DOHH2 (cell line): ENCODE results near the gene SLK.

ENCODE experiments used
- CTCF ChIP-seq: fragments of 200-600 bp; sonication (generic); IDR thresholded peaks from one replicate; pipeline ENCODE4 v1.5.1; 2014; ENCODE audit warnings: antibody characterized with exemption, mild to moderate bottlenecking, low read depth, low read length; ENCODE audit not compliant: poor library complexity, severe bottlenecking
- EZH2phosphoT487 ChIP-seq: fragments of 200-600 bp; sonication (generic); IDR thresholded peaks from 2 replicates; pipeline ENCODE4 v1.6.1; 2017; ENCODE audit warnings: borderline replicate concordance, mild to moderate bottlenecking, antibody characterized with exemption, low read length, moderate library complexity, mixed read lengths

- no peak for TF ChIP-seq CTCF
- no peak for TF ChIP-seq EZH2phosphoT487
These were observed 23.6 kb downstream of the SLK start for GRCh38 chr10:103990531-103990930.
